HG03139 (cell line): ENCODE data around the gene PRKCD.

ENCODE experiments used
- ATAC-seq: cut with Tn5 transposase; IDR thresholded peaks from one replicate; pipeline ENCODE4 v1.9.1; 2021; ENCODE audit not compliant: unreplicated experiment

PRKCD gene

GRCh38 chr3:53160660-53161449 is at the start of gene PRKCD:
Gene PRKCD, plus strand, starts transcription at chr3:53161209. Its CDS starts 17,214 bp downstream, at chr3:53178423.
- peak; percentile 49 for ATAC-seq

DNA sequence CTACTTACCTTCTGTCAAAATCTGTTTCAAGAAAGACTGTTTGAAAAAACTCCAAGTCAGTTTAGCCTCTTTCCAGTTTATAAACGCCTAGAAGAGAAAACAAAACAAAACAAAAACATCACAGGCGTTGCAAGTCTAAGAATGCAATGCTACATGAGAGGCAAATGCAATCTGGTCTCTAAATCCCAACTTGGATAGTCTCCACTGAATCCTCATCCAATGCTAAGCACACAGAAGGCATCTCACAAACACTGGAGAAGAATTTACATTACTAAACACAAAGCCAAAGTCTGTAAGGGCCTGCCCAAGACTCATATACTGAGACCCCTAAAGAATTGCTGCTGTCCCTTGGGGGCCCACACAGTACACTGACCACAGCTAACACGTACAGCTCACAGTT is 49.2 kb upstream of the PRKCD start:
- ATAC-seq = no peak

DNA sequence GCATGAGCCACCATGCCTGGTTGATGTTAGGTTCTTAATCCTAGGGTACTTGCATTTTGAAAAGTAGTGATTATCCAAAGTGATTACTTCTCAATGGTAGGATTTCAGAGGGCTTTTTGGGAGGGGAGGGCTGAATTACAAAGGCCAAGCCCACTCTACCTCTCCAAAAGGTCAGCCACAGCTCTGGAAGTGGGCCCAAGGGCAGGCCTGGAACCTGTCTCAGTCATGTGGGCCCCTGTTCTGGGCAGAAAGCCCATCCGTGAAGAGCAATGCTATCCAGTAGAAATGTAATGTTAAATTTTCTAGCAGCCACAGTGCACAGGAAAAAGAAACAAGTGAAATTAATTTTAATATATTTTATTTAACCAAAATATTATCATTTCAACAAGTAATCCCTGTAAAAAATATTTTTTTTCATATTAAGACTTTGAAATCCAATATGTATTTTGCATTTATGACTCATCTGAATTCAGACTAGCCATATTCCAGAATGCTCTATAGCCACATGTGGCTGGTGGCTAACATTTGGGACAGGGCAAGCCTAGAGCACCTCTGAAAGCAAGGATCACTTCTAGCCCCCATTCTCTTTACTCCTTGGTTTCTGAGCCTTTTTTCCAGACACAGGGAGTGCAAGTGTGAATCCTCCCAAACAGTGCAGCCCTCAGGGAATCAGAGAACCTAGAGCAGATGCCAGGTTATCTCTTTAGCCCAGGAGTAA is 47.6 kb upstream of the PRKCD start:
- no peak for ATAC-seq

DNA sequence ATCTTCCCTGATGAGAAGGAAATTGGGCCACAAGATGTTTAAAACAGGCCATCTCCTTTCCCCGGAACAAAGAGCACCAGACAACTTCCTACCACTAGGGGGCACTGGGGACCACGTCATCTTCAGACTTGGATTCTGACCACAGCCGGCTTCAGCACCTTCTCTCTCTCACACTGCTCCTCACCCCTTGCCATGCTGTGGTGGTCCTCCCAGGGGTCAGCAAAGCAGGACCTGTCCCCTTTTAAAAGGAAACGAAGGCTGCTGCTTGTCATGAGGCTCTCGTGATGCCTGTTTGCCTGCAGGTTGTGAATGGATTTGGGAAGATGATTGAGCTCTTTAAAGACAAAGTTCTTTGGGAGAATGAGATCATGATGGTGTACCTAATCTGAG is 47.0 kb upstream of the PRKCD start:
- ATAC-seq = no peak

- no peak for ATAC-seq
These were observed 46.5 kb upstream of the PRKCD start for GRCh38 chr3:53114412-53115074.

GRCh38 chr3:53116956-53117355 is 44.1 kb upstream of the PRKCD start:
- ATAC-seq = no peak

DNA sequence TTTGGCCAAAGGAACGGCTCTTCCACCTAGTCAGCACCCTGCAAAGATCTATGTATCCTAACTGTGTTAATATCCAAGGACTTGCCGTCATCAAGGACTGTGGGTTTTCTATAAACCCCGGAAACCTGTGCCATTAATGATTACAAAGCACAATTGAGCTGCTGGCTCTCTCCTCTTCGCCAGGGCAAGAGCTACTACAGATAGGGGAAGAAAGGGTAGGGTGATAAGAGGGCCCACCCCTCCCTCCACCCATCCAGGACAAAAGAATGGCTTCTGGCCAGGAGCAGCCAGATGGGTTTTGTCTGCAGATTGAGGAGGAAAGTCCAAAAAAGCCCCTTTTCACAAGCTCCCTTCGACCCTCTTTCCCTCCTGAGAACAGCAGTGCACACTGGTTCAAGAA is 40.7 kb upstream of the PRKCD start:
- ATAC-seq = no peak

- ATAC-seq = no peak
These were observed 38.6 kb upstream of the PRKCD start for GRCh38 chr3:53122255-53122932.

DNA sequence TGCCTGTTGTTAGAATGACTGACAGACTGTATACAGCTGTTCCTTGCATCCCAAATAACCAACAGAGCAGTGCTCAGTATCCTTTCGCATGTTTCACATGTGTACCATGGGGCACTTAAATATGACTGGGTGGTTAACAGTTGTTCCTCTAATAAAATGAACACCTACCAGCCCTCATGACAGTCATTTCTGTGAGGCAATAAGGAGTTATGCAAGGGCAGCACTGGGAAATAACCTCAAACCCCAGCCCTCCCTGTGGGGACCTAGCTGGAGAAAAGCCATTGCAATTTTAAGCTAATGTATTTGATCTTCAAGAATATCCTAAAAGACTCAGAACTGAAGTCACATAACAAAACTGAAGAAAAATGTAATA is 38.1 kb upstream of the PRKCD start:
- no peak for ATAC-seq

- no peak for ATAC-seq
These were observed 37.5 kb upstream of the PRKCD start for GRCh38 chr3:53123510-53123909.

DNA sequence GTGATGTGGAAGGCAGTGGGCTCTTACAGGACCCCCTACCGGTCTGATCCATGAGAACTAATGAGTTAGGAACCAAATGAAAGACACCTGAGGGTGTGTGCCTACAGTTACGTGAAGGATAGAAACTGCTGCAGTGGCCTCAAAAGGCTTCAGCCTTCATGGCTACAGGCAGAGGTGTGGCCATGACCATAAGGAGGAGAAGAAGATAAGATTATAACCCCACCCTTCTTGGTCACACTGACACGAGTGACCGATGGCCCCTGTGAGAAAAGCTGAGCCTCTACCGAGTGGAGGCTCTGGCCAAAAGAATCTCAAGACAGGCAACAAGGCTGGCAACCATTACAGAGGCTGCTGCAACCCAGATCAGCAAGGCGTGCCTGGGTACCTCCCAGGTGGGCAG is 37.1 kb upstream of the PRKCD start:
- no peak for ATAC-seq

GRCh38 chr3:53126601-53127000 is 34.4 kb upstream of the PRKCD start:
- no peak for ATAC-seq

DNA sequence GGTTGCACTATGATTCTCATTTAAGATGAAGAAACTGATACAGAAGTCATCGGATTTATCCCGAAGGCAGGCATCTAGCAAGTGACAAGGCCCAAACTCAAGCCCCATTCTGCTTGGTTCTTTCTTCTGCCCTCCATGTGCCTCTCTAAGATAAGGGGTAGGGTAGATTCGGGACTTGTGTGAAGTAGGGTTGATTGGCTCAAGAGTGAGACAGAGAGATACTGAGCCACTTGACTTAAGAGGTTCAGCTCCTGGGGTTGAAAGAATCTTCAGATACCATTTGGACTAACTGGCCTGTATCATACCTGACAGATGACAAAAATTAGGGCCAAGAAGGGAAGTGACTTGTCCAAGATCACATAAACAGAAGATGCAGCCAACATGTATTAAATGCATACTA is 31.7 kb upstream of the PRKCD start:
- no peak for ATAC-seq

DNA sequence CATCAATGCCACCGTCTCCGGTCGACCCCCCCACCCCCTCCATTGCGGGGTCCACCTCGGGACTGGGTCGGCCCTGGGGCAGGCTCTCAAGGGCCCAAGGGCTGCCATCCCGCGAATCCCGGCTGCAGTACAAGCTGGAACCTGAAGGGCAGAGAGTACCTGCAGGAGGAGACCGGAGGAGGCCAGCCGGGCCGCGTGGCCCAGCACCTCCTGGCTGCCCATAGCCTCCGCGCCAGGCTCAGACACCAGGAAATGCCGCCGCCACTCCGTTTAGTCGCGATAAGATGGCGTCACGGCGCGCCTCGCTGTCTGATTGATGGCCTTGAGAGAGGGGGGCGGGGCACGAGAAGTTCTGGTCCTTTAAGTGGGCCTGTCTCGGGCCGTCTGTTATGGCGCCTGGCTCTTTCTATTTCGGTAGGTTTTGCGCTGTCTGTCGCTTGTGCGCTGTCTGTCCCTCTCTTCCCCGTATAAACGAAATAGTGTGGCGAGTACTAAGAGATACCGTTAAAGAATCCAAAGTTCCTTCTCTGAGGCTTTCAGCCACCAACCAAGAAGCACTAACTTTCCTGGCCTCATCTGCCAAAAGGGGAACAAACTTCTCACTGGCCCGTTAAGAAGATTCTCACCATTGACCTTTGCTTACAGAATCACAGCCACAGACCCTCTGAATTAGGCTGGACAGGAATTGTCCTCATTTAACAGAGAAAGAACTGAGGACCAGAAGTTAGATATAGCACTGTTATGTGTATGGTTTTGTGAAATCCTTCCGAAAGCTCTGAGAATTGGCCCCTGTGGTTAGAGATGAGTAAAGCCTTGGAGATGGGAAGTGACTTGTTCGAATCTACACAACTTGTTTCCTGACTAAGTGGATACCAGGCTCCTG is 30.6 kb upstream of the PRKCD start, which contains the start of gene RFT1:
Gene RFT1 (minus strand): TSS at position 257 of the 883 bp plus-strand sequence. CDS start 35 bp downstream, at position 222.
- peak; percentile 76 for ATAC-seq

DNA sequence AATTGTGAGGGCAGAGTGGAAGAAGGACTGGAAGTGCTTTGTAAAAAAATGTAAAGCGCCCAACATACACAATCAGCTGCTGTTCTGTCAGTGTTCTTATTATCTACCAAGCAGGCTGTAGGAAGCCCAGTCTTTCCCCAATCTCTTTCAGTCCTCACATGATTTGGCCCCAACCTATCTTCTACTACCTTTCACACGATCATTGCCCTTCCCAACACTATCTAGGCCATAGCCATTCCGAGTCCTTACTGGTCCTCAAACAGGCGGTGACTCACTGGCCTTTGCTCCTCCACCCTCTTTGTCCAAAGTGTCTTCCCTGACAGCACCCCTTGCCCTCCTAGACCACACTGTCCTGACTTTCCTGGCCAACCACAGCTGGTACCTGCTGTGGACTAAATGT is 29.9 kb upstream of the PRKCD start:
- ATAC-seq = no peak

- no peak for ATAC-seq
These were observed 28.7 kb upstream of the PRKCD start for GRCh38 chr3:53132347-53132746.

DNA sequence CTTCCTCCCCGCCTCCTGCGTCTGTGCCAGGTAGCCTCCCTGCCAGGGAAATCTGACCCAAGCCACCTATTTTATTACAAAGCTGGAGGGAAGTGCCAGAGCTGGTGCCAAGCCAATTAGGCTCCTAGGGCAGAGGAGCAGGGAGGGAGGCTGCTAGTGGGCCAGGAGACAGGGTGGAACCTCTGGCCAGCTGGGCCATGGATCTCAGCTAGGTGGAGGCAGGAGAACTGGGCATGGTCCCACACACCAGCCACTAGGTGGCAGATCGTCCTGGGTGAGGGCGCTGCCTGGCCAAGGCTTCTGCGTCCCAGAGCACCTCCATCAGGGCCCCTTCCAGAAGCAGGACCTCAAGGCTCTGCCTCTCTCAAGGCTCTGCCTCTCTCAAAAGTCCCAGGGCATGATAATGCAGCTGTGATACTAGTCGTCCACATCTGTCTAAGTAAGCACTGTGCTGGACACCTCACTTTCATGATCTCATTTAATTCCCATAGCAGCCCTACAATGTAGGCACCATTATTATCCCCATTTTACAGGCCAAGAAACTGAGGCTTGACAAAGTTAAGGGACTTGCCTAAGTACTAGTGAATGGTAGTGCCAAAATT is 26.3 kb upstream of the PRKCD start:
- ATAC-seq = peak; percentile 43

- no peak for ATAC-seq
These were observed 23.8 kb upstream of the PRKCD start for GRCh38 chr3:53137221-53137620.

GRCh38 chr3:53137835-53138446 is 23.1 kb upstream of the PRKCD start:
- ATAC-seq = no peak
